ENCODE data around the gene ITSN1.

The ITSN1 gene

GRCh38 chr21:33815143-33815707, 172.9 kb downstream of the ITSN1 start:
- no peak for DNase-seq (ENCODE audit: low spot score)

GRCh38 chr21:33816174-33816573, 173.9 kb downstream of the ITSN1 start:
- no peak for DNase-seq (ENCODE audit: low spot score)

- DNase-seq (ENCODE audit: low spot score): no peak
Observed at GRCh38 chr21:33817138-33817537, 174.8 kb downstream of the ITSN1 start.

GRCh38 chr21:33817663-33818451, 175.6 kb downstream of the ITSN1 start:
- no peak for DNase-seq (ENCODE audit: low spot score)

- DNase-seq (ENCODE audit: low spot score): no peak
Observed at GRCh38 chr21:33820230-33820770, 178.0 kb downstream of the ITSN1 start.

- DNase-seq (ENCODE audit: low spot score): no peak
Observed at GRCh38 chr21:33820798-33821197, 178.5 kb downstream of the ITSN1 start.

- DNase-seq (ENCODE audit: low spot score): no peak
Observed at GRCh38 chr21:33821503-33822322, 179.4 kb downstream of the ITSN1 start.

- no peak for DNase-seq (ENCODE audit: low spot score)
Observed at GRCh38 chr21:33824156-33824941, 182.0 kb downstream of the ITSN1 start.

GRCh38 chr21:33825419-33825818, 183.1 kb downstream of the ITSN1 start:
- no peak for DNase-seq (ENCODE audit: low spot score)

- peak; percentile 69 for DNase-seq (ENCODE audit: low spot score)
Observed at GRCh38 chr21:33825915-33826314, 183.6 kb downstream of the ITSN1 start.

- no peak for DNase-seq (ENCODE audit: low spot score)
Observed at GRCh38 chr21:33828083-33828482, 185.8 kb downstream of the ITSN1 start.

GRCh38 chr21:33828577-33828976, 186.3 kb downstream of the ITSN1 start:
- no peak for DNase-seq (ENCODE audit: low spot score)

- DNase-seq (ENCODE audit: low spot score): no peak
Observed at GRCh38 chr21:33829844-33830243, 187.5 kb downstream of the ITSN1 start.

GRCh38 chr21:33831962-33832659, 189.8 kb downstream of the ITSN1 start:
- DNase-seq (ENCODE audit: low spot score): no peak

GRCh38 chr21:33834801-33835500, 192.7 kb downstream of the ITSN1 start:
- DNase-seq (ENCODE audit: low spot score): no peak

GRCh38 chr21:33835920-33836319, 193.6 kb downstream of the ITSN1 start:
- no peak for DNase-seq (ENCODE audit: low spot score)

GRCh38 chr21:33836408-33836807, 194.1 kb downstream of the ITSN1 start:
- no peak for DNase-seq (ENCODE audit: low spot score)

- DNase-seq (ENCODE audit: low spot score): no peak
Observed at GRCh38 chr21:33839167-33839716, 196.9 kb downstream of the ITSN1 start.

- DNase-seq (ENCODE audit: low spot score): no peak
Observed at GRCh38 chr21:33839806-33840205, 197.5 kb downstream of the ITSN1 start.

GRCh38 chr21:33840771-33841170, 198.5 kb downstream of the ITSN1 start:
- DNase-seq (ENCODE audit: low spot score): no peak

Data from AG08396 (cell line).